Limb (tissue), 2 donors: ENCODE data around the gene PCDH9.

Source experiments
- DNase-seq, 2 donors: peaks; one replicate each; pipeline ENCODE4 v3.0.0-alpha.2; 2016; ENCODE audit errors: extremely low spot score in 2 of 2

PCDH9 gene

GRCh38 chr13:67229481-67230403, at the start of gene PCDH9:
Gene PCDH9 (minus strand): TSS chr13:67230336. CDS start chr13:67228440, 1,896 bp downstream.
- peak in 1 of 2 donors; percentile 39 for DNase-seq

GRCh38 chr13:67278235-67278634, 48.1 kb upstream of the PCDH9 start:
- DNase-seq = peak in 1 of 2 donors; percentile 12

- DNase-seq = no peak
These were observed 47.4 kb upstream of the PCDH9 start for GRCh38 chr13:67277581-67277980.

- DNase-seq = no peak
These were observed 45.3 kb upstream of the PCDH9 start for GRCh38 chr13:67275351-67275960.

GRCh38 chr13:67273001-67273400, 42.9 kb upstream of the PCDH9 start:
- no peak for DNase-seq

GRCh38 chr13:67267136-67267535, 37.0 kb upstream of the PCDH9 start:
- DNase-seq = no peak

- no peak for DNase-seq
These were observed 29.1 kb upstream of the PCDH9 start for GRCh38 chr13:67259208-67259607.

GRCh38 chr13:67258482-67258881, 28.3 kb upstream of the PCDH9 start:
- DNase-seq = no peak

GRCh38 chr13:67238861-67239260, 8.7 kb upstream of the PCDH9 start:
- DNase-seq = no peak

- DNase-seq = peak in 1 of 2 donors; percentile 72
These were observed 8.2 kb upstream of the PCDH9 start for GRCh38 chr13:67238277-67238859.

- no peak for DNase-seq
These were observed 5.1 kb upstream of the PCDH9 start for GRCh38 chr13:67235265-67235664.

GRCh38 chr13:67232384-67232783, 2.2 kb upstream of the PCDH9 start:
- no peak for DNase-seq

- peak in 1 of 2 donors; percentile 13 for DNase-seq
These were observed 1.3 kb upstream of the PCDH9 start for GRCh38 chr13:67231289-67232000.

- DNase-seq = peak; percentile 97 to 100
These were observed 510 bp upstream of the PCDH9 start for GRCh38 chr13:67230404-67231288.

GRCh38 chr13:67228916-67229315, 1.2 kb downstream of the PCDH9 start:
- no peak for DNase-seq

- DNase-seq = no peak
These were observed 2.1 kb downstream of the PCDH9 start for GRCh38 chr13:67228031-67228430.

GRCh38 chr13:67227131-67227983, 2.8 kb downstream of the PCDH9 start:
- DNase-seq = no peak

GRCh38 chr13:67226696-67227095, 3.4 kb downstream of the PCDH9 start:
- DNase-seq = no peak

- DNase-seq = no peak
These were observed 4.6 kb downstream of the PCDH9 start for GRCh38 chr13:67225252-67226159.
